GM23338 (cell line): Measurements from ENCODE around the gene GFI1B. TPM values are rescaled to one million over a fixed set of nuclear protein-coding genes. Genes with fewer than 3 reads are reported as not detected.

Experiments used
- ATAC-seq: fragments of 200-7000 bp; cut with Tn5 transposase; 3 replicates; pipeline ENCODE4 v1.9.1; 2020
- DNase-seq: peaks from one replicate; pipeline ENCODE4 v3.0.0-alpha.2; 2015; ENCODE audit warnings: low spot score
- H2AFZ ChIP-seq: fragments of 200-600 bp; sonication (generic); 2 replicates; pipeline ENCODE4 v1.8.0; 2016; ENCODE audit warnings: antibody characterized with exemption, mild to moderate bottlenecking, moderate library complexity
- H3F3A ChIP-seq: fragments of 200-600 bp; sonication (generic); replicated peaks from 2 replicates; pipeline ENCODE4 v1.8.0; 2017; ENCODE audit warnings: antibody characterized with exemption, mixed run types, low read depth
- H3K27ac ChIP-seq: fragments of 200-600 bp; sonication (generic); 2 replicates; pipeline ENCODE4 v1.6.1; 2016; ENCODE audit warnings: low read depth
- H3K27me3 ChIP-seq: fragments of 200-600 bp; sonication (generic); 2 replicates; pipeline ENCODE4 v1.8.0; 2016; ENCODE audit warnings: mild to moderate bottlenecking, mixed run types, moderate library complexity; ENCODE audit not compliant: insufficient read depth
- H3K36me3 ChIP-seq: fragments of 200-600 bp; sonication (generic); 2 replicates; pipeline ENCODE4 v1.8.0; 2016; ENCODE audit warnings: mild to moderate bottlenecking; ENCODE audit not compliant: insufficient read depth
- H3K4me1 ChIP-seq: fragments of 200-600 bp; sonication (generic); 2 replicates; pipeline ENCODE4 v1.8.0; 2016; ENCODE audit warnings: mild to moderate bottlenecking, moderate library complexity; ENCODE audit not compliant: insufficient read depth
- H3K4me2 ChIP-seq: fragments of 200-600 bp; sonication (generic); 2 replicates; pipeline ENCODE4 v1.7.1; 2017; ENCODE audit warnings: mixed run types
- H3K4me3 ChIP-seq: fragments of 200-600 bp; sonication (generic); 2 replicates; pipeline ENCODE4 v1.6.1; 2016; ENCODE audit warnings: mixed run types
- H3K79me2 ChIP-seq: fragments of 200-600 bp; sonication (generic); replicated peaks from 2 replicates; pipeline ENCODE4 v1.8.0; 2017; ENCODE audit warnings: mild to moderate bottlenecking; ENCODE audit not compliant: insufficient read depth
- H3K9me2 ChIP-seq: fragments of 200-600 bp; sonication (generic); 2 replicates; pipeline ENCODE4 v1.8.0; 2017; ENCODE audit not compliant: insufficient read depth
- H4K20me1 ChIP-seq: fragments of 200-600 bp; sonication (generic); replicated peaks from 2 replicates; pipeline ENCODE4 v1.8.0; 2017; ENCODE audit warnings: mild to moderate bottlenecking; ENCODE audit not compliant: insufficient read depth
- H3K27ac Mint-ChIP-seq: 2 replicates; pipeline ENCODE4 v1.8.0; 2020; ENCODE audit warnings: inconsistent platforms, mild to moderate bottlenecking, moderate library complexity, mixed read lengths
- H3K27me3 Mint-ChIP-seq: 3 replicates; pipeline ENCODE4 v1.8.0; 2022; ENCODE audit warnings: low read depth, mild to moderate bottlenecking, moderate library complexity, mixed read lengths, inconsistent platforms; ENCODE audit not compliant: insufficient read depth, poor library complexity
- H3K36me3 Mint-ChIP-seq: 3 replicates; pipeline ENCODE4 v1.8.0; 2021; ENCODE audit warnings: low read depth, mild to moderate bottlenecking, inconsistent platforms, moderate library complexity, mixed read lengths
- H3K4me1 Mint-ChIP-seq: 3 replicates; pipeline ENCODE4 v1.8.0; 2020; ENCODE audit warnings: mild to moderate bottlenecking, inconsistent platforms, mixed read lengths
- H3K4me3 Mint-ChIP-seq: 3 replicates; pipeline ENCODE4 v1.8.0; 2021; ENCODE audit warnings: moderate library complexity, mild to moderate bottlenecking, inconsistent platforms, mixed read lengths
- H3K9me3 Mint-ChIP-seq: 3 replicates; pipeline ENCODE4 v1.8.0; 2020; ENCODE audit warnings: moderate library complexity, mild to moderate bottlenecking, inconsistent platforms, mixed read lengths
- CREB1 ChIP-seq: fragments of 250-450 bp; sonication (Bioruptor Pico); IDR thresholded peaks from 2 replicates; pipeline ENCODE4 v1.5.0; 2020; ENCODE audit warnings: low read depth, mild to moderate bottlenecking, moderate library complexity
- EZH2 ChIP-seq: fragments of 200-600 bp; sonication (generic); IDR thresholded peaks from one replicate; pipeline ENCODE4 v1.8.0; 2017; ENCODE audit warnings: antibody characterized with exemption, mild to moderate bottlenecking, low read depth; ENCODE audit not compliant: unreplicated experiment
- EZH2phosphoT487 ChIP-seq: fragments of 200-600 bp; sonication (generic); IDR thresholded peaks from one replicate; pipeline ENCODE4 v1.8.1; 2018; ENCODE audit warnings: antibody characterized with exemption; ENCODE audit not compliant: unreplicated experiment
- JUNB ChIP-seq: IDR thresholded peaks from one replicate; pipeline ENCODE4 v1.6.1; 2016; ENCODE audit warnings: antibody characterized with exemption; ENCODE audit not compliant: unreplicated experiment
- POLR2AphosphoS5 ChIP-seq: IDR thresholded peaks from 2 replicates; pipeline ENCODE4 v1.6.1; 2016; ENCODE audit warnings: antibody characterized with exemption, low read depth
- STAT1 ChIP-seq: IDR thresholded peaks from one replicate; pipeline ENCODE4 v1.6.1; 2016; ENCODE audit warnings: antibody characterized with exemption; ENCODE audit not compliant: unreplicated experiment
- ZNF114 ChIP-seq: fragments of 250-450 bp; sonication (Bioruptor Pico); IDR thresholded peaks from 2 replicates; pipeline ENCODE4 v1.5.0; 2020; ENCODE audit warnings: mild to moderate bottlenecking, moderate library complexity
- ZNF331 ChIP-seq: fragments of 250-450 bp; sonication (Bioruptor Pico); IDR thresholded peaks from 2 replicates; pipeline ENCODE4 v1.5.0; 2020; ENCODE audit warnings: low read depth, mild to moderate bottlenecking, moderate library complexity
- polyA plus RNA-seq: library from polyadenylated mRNA; unstranded; fragments of >200 nt; fragmentation: Nextera tagmentation; extraction: Ambion mirVana; gene quantifications from 2 replicates; pipeline ENCODE4 v1.2.1, GENCODE V29; 2016
- total RNA-seq: library from RNA; depleted of rRNA; stranded (reverse); fragments of >200 nt; shearing (Covaris generic); gene quantifications from 2 replicates; pipeline ENCODE4 v1.2.3, GENCODE V29; 2014
- TF ChIP-seq, protein P1 (sequence below): IDR thresholded peaks from 2 replicates; pipeline ENCODE4 v1.6.1; 2016; ENCODE audit warnings: antibody characterized with exemption
- TF ChIP-seq, protein P2 (sequence below), 2 experiments: fragments of 200-600 bp in 1 of 2; sonication (generic) in 1 of 2; conservative IDR thresholded peaks; 2 replicates each; pipeline versions ENCODE4 v1.5.1 to v1.6.1; 2016 to 2017; ENCODE audit warnings: antibody characterized with exemption in 2 of 2, low read depth in 2 of 2, mild to moderate bottlenecking in 2 of 2, moderate library complexity in 1 of 2
- TF ChIP-seq, protein P3 (sequence below): fragments of 250-450 bp; sonication (Bioruptor Pico); IDR thresholded peaks from 2 replicates; pipeline ENCODE4 v1.5.0; 2020; ENCODE audit warnings: mild to moderate bottlenecking, moderate library complexity

Gene GFI1B
- total and polyA plus RNA-seq, 2 experiments from 2014 or later, result 0.38 TPM; not detected in 1

DNA sequence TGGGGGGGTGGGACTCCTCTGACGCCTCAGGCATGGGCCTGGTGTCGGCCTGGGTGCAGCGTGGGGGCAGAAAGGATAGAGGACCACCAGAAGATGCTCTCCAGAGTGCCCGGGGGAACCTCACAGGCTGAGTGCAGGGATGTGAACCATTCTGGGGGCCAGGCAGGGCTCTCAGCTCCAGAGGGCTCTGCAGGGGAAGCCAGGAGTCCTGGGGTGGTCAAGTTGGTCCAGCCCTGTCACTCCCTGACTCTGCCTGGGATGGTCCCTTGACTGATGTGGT lies 6.5 kb downstream of the GFI1B start:
- Histone ChIP-seq H4K20me1 (no peaks in the 10 kb centered on the region), H3K79me2 (no peaks in the 10 kb centered on the region), H3K27ac (no peak overlapping the region), H3K27me3 (no peaks in the 10 kb centered on the region; the same call in 1 of the 2 replicates), H3K4me3 (no peak overlapping the region), H3K4me1 (no peaks in the 10 kb centered on the region), H3K36me3 (no peaks in the 10 kb centered on the region), H3F3A (no peaks in the 10 kb centered on the region), H3K4me2 (no peak overlapping the region), H3K9me2 (no peaks in the 10 kb centered on the region), H2AFZ (no peak overlapping the region)
- TF ChIP-seq, protein P1, sequence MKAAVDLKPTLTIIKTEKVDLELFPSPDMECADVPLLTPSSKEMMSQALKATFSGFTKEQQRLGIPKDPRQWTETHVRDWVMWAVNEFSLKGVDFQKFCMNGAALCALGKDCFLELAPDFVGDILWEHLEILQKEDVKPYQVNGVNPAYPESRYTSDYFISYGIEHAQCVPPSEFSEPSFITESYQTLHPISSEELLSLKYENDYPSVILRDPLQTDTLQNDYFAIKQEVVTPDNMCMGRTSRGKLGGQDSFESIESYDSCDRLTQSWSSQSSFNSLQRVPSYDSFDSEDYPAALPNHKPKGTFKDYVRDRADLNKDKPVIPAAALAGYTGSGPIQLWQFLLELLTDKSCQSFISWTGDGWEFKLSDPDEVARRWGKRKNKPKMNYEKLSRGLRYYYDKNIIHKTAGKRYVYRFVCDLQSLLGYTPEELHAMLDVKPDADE, result no peak
- TF ChIP-seq POLR2AphosphoS5 (no peak), JUNB (no peak), CREB1 (CRISPR knock-in tag) (no peak)
- TF ChIP-seq, protein P2, sequence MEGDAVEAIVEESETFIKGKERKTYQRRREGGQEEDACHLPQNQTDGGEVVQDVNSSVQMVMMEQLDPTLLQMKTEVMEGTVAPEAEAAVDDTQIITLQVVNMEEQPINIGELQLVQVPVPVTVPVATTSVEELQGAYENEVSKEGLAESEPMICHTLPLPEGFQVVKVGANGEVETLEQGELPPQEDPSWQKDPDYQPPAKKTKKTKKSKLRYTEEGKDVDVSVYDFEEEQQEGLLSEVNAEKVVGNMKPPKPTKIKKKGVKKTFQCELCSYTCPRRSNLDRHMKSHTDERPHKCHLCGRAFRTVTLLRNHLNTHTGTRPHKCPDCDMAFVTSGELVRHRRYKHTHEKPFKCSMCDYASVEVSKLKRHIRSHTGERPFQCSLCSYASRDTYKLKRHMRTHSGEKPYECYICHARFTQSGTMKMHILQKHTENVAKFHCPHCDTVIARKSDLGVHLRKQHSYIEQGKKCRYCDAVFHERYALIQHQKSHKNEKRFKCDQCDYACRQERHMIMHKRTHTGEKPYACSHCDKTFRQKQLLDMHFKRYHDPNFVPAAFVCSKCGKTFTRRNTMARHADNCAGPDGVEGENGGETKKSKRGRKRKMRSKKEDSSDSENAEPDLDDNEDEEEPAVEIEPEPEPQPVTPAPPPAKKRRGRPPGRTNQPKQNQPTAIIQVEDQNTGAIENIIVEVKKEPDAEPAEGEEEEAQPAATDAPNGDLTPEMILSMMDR (conservative IDR thresholded peaks at IDR 0.05; ENCODE audit: low read depth in 2 of 2), result no peak
- DNase-seq (no peak), ATAC-seq (no peak)
- Mint-ChIP-seq H3K27ac (no peak overlapping the region), H3K4me1 (peaks cover under 1% of the 10 kb centered on the region; the same call in 1 of the 3 replicates), H3K27me3 (peaks cover 16% of the 10 kb centered on the region), H3K4me3 (no peak overlapping the region), H3K36me3 (no peaks in the 10 kb centered on the region; the same call in 2 of the 3 replicates), H3K9me3 (no peaks in the 10 kb centered on the region)

GRCh38 chr9:132985489-132985888 lies 7.0 kb downstream of the GFI1B start:
- Mint-ChIP-seq H3K27ac (no peak overlapping the region), H3K27me3 (peaks cover 18% of the 10 kb centered on the region), H3K4me3 (no peak overlapping the region), H3K9me3 (no peaks in the 10 kb centered on the region), H3K4me1 (peaks cover 5% of the 10 kb centered on the region; the same call in 1 of the 3 replicates), H3K36me3 (no peaks in the 10 kb centered on the region; the same call in 2 of the 3 replicates)
- Histone ChIP-seq H3F3A (no peaks in the 10 kb centered on the region), H3K27me3 (no peaks in the 10 kb centered on the region; the same call in 1 of the 2 replicates), H4K20me1 (no peaks in the 10 kb centered on the region), H3K27ac (no peak overlapping the region), H3K4me2 (no peak overlapping the region), H3K4me3 (no peak overlapping the region), H3K79me2 (no peaks in the 10 kb centered on the region), H2AFZ (no peak overlapping the region), H3K4me1 (no peaks in the 10 kb centered on the region), H3K36me3 (no peaks in the 10 kb centered on the region), H3K9me2 (no peaks in the 10 kb centered on the region)
- DNase-seq, result no peak
- no peak for ATAC-seq
- TF ChIP-seq EZH2phosphoT487, result no peak
- no peak for TF ChIP-seq ZNF331 (CRISPR knock-in tag)
- no peak for TF ChIP-seq CREB1 (CRISPR knock-in tag)
- TF ChIP-seq ZNF114 (CRISPR knock-in tag), result no peak
- TF ChIP-seq, protein P3, sequence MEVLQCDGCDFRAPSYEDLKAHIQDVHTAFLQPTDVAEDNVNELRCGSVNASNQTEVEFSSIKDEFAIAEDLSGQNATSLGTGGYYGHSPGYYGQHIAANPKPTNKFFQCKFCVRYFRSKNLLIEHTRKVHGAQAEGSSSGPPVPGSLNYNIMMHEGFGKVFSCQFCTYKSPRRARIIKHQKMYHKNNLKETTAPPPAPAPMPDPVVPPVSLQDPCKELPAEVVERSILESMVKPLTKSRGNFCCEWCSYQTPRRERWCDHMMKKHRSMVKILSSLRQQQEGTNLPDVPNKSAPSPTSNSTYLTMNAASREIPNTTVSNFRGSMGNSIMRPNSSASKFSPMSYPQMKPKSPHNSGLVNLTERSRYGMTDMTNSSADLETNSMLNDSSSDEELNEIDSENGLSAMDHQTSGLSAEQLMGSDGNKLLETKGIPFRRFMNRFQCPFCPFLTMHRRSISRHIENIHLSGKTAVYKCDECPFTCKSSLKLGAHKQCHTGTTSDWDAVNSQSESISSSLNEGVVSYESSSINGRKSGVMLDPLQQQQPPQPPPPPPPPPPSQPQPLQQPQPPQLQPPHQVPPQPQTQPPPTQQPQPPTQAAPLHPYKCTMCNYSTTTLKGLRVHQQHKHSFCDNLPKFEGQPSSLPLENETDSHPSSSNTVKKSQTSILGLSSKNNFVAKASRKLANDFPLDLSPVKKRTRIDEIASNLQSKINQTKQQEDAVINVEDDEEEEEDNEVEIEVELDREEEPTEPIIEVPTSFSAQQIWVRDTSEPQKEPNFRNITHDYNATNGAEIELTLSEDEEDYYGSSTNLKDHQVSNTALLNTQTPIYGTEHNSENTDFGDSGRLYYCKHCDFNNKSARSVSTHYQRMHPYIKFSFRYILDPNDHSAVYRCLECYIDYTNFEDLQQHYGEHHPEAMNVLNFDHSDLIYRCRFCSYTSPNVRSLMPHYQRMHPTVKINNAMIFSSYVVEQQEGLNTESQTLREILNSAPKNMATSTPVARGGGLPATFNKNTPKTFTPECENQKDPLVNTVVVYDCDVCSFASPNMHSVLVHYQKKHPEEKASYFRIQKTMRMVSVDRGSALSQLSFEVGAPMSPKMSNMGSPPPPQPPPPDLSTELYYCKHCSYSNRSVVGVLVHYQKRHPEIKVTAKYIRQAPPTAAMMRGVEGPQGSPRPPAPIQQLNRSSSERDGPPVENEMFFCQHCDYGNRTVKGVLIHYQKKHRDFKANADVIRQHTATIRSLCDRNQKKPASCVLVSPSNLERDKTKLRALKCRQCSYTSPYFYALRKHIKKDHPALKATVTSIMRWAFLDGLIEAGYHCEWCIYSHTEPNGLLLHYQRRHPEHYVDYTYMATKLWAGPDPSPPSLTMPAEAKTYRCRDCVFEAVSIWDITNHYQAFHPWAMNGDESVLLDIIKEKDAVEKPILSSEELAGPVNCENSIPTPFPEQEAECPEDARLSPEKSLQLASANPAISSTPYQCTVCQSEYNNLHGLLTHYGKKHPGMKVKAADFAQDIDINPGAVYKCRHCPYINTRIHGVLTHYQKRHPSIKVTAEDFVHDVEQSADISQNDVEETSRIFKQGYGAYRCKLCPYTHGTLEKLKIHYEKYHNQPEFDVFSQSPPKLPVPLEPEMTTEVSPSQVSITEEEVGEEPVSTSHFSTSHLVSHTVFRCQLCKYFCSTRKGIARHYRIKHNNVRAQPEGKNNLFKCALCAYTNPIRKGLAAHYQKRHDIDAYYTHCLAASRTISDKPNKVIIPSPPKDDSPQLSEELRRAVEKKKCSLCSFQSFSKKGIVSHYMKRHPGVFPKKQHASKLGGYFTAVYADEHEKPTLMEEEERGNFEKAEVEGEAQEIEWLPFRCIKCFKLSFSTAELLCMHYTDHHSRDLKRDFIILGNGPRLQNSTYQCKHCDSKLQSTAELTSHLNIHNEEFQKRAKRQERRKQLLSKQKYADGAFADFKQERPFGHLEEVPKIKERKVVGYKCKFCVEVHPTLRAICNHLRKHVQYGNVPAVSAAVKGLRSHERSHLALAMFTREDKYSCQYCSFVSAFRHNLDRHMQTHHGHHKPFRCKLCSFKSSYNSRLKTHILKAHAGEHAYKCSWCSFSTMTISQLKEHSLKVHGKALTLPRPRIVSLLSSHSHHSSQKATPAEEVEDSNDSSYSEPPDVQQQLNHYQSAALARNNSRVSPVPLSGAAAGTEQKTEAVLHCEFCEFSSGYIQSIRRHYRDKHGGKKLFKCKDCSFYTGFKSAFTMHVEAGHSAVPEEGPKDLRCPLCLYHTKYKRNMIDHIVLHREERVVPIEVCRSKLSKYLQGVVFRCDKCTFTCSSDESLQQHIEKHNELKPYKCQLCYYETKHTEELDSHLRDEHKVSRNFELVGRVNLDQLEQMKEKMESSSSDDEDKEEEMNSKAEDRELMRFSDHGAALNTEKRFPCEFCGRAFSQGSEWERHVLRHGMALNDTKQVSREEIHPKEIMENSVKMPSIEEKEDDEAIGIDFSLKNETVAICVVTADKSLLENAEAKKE, result no peak
- TF ChIP-seq STAT1, result no peak
- no peak for TF ChIP-seq EZH2
- no peak for TF ChIP-seq POLR2AphosphoS5
- TF ChIP-seq JUNB, result no peak
